Activated CD4-positive, alpha-beta T cell treated with anti-CD3 and anti-CD28 coated beads, Interleukin-2, amount 10 ng/mL, durations not matched to agents 7 days and 5 days (primary cell): Measurements from ENCODE around the gene CC2D1A. TPM values are rescaled to one million over a fixed set of nuclear protein-coding genes. Genes with fewer than 3 reads are reported as not detected.
"Not testable (repeated sequence)": the region's sequence is repeated elsewhere in the genome, so short reads cannot be mapped to it uniquely, and the experiment has no call there.

Experiments used
- CTCF ChIA-PET: fragments of 350-600 bp; sonication (Branson Sonifier 250); formaldehyde crosslinking; loops from one replicate; lab custom pipeline; 2021; ENCODE audit warnings: antibody characterized with exemption; lab: Charles Lee
- POLR2A ChIA-PET: fragments of 350-600 bp; sonication (Branson Sonifier 250); formaldehyde crosslinking; loops from one replicate; lab custom pipeline; 2021; ENCODE audit warnings: antibody characterized with exemption; lab: Charles Lee
- DNase-seq: peaks from one replicate; pipeline ENCODE4 v3.0.0-alpha.2; 2020
- H3K27ac Mint-ChIP-seq: one replicate; pipeline ENCODE4 v1.8.0; 2021; ENCODE audit warnings: mild to moderate bottlenecking, moderate library complexity, mixed read lengths
- H3K27me3 Mint-ChIP-seq: one replicate; pipeline ENCODE4 v1.8.0; 2021; ENCODE audit warnings: mixed read lengths
- H3K36me3 Mint-ChIP-seq: one replicate; pipeline ENCODE4 v1.8.0; 2021; ENCODE audit warnings: low read depth, mixed read lengths
- H3K4me1 Mint-ChIP-seq: one replicate; pipeline ENCODE4 v1.8.0; 2021; ENCODE audit warnings: mixed read lengths
- H3K4me3 Mint-ChIP-seq: one replicate; pipeline ENCODE4 v1.8.0; 2021; ENCODE audit warnings: mild to moderate bottlenecking, moderate library complexity, mixed read lengths
- H3K9me3 Mint-ChIP-seq: one replicate; pipeline ENCODE4 v1.8.0; 2021; ENCODE audit warnings: mixed read lengths
- total RNA-seq, 2 experiments: library from RNA; stranded (reverse); gene quantifications; one replicate each; pipeline ENCODE4 v1.2.3, GENCODE V29; 2021

The CC2D1A gene
- total RNA-seq, 2 experiments from 2014 or later, result 36.5 to 39.3 TPM

DNA sequence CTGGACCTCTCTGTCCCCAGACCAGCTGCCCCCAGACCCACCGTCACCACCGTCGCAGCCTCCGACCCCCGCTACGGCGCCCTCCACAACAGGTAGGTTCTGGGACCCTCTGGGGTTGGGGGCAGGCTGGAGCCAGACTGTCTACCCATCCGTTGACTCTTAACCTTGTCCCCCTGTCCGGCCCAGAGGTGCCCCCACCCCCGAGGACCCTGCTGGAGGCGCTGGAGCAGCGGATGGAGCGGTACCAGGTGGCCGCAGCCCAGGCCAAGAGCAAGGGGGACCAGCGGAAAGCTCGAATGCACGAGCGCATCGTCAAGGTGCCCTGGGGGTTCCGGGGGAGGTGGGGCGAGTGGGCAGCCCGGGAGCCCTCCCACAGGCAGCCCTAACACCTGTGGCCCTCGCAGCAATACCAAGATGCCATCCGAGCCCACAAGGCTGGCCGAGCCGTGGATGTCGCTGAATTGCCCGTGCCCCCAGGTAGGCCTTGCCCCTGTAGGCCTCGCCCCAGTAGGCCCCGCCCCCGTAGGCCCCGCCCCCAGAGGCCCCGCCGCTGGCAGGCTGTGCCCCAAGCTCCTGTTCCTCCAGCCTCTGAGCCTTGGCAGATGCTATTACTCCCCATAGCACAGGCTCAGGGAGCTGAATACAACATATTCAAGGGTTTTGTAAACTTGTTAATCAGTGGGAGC, 12.9 kb downstream of the CC2D1A start:
- DNase-seq, result no peak
- peaks cover 6% of the 10 kb centered on the region for H3K9me3 Mint-ChIP-seq
- no peak overlapping the region for H3K27ac Mint-ChIP-seq
- peaks cover 3% of the 10 kb centered on the region for H3K4me1 Mint-ChIP-seq
- H3K27me3 Mint-ChIP-seq, result no peaks in the 10 kb centered on the region
- H3K4me3 Mint-ChIP-seq, result no peak overlapping the region
- ChIA-PET POLR2A (no interaction called here), CTCF (interaction anchor here (0.5 to 0.6 kb wide), 2 partner anchors 53 to 274 kb away, joined by 4 read pairs; no protein-coding TSS in a partner anchor)
- peaks cover 47% of the 10 kb centered on the region for H3K36me3 Mint-ChIP-seq

DNA sequence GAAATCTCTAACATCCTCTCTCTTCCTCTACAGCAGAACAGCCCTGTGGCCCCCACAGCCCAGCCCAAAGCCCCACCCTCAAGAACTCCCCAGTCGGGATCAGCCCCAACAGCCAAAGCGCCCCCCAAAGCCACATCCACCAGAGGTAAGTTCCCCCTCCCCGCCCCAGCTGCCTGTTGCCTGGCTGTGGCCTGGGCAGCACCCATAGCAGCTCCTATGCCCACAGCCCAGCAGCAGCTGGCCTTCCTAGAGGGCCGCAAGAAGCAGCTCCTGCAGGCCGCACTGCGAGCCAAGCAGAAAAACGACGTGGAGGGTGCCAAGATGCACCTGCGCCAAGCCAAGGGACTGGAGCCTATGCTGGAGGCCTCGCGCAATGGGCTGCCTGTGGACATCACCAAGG, 14.5 kb downstream of the CC2D1A start:
- ChIA-PET POLR2A (no interaction called here), CTCF (interaction anchor here (0.7 to 1.9 kb wide), 3 partner anchors 10 to 216 kb away, joined by 4 to 5 read pairs (median 4); partner anchors contain the start of gene ASF1B)
- no peak overlapping the region for H3K4me3 Mint-ChIP-seq
- H3K36me3 Mint-ChIP-seq, result peaks cover 47% of the 10 kb centered on the region
- peaks cover 6% of the 10 kb centered on the region for H3K9me3 Mint-ChIP-seq
- H3K27me3 Mint-ChIP-seq, result no peaks in the 10 kb centered on the region
- DNase-seq, result no peak
- peaks cover 3% of the 10 kb centered on the region for H3K4me1 Mint-ChIP-seq
- H3K27ac Mint-ChIP-seq, result no peak overlapping the region

- DNase-seq, result peak; percentile 38
- H3K27me3 Mint-ChIP-seq, result no peaks in the 10 kb centered on the region
- H3K36me3 Mint-ChIP-seq, result peaks cover 45% of the 10 kb centered on the region
- peaks cover 6% of the 10 kb centered on the region for H3K9me3 Mint-ChIP-seq
- ChIA-PET CTCF (interaction anchor here (1.2 to 1.9 kb wide), 3 partner anchors 10 to 215 kb away, joined by 4 to 5 read pairs (median 4); partner anchors contain the start of genes ASF1B and PODNL1), POLR2A (no interaction called here)
- peak overlapping the region; percentile 58 for H3K27ac Mint-ChIP-seq
- H3K4me3 Mint-ChIP-seq, result no peak overlapping the region
- H3K4me1 Mint-ChIP-seq, result peaks cover 3% of the 10 kb centered on the region
Observed at GRCh38 chr19:13920940-13921747, 15.1 kb downstream of the CC2D1A start.

DNA sequence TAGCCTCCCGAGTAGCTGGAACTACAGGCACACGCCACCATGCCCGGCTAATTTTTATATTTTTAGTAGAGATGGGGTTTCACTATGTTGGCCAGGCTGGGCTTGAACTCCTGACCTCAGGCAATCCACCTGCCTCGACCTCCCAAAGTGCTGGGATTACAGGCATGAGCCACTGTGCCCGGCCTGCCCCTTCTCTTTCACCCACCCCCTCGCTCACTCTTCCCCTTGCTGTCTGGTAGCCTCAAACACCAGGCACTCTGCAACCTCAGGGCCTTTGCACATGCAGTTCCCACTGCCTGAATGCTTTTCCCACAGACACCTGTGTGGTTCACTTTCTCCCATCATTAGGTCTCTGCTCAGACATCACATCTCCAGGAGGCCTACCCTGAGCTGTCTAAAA, 16.1 kb downstream of the CC2D1A start:
- CTCF ChIA-PET, result interaction anchor here (1.3 to 1.9 kb wide), 2 partner anchors 16 to 214 kb away, joined by 4 to 5 read pairs; partner anchors contain the start of genes ASF1B and PODNL1
- H3K27ac Mint-ChIP-seq, POLR2A ChIA-PET: not testable (repeated sequence)

DNA sequence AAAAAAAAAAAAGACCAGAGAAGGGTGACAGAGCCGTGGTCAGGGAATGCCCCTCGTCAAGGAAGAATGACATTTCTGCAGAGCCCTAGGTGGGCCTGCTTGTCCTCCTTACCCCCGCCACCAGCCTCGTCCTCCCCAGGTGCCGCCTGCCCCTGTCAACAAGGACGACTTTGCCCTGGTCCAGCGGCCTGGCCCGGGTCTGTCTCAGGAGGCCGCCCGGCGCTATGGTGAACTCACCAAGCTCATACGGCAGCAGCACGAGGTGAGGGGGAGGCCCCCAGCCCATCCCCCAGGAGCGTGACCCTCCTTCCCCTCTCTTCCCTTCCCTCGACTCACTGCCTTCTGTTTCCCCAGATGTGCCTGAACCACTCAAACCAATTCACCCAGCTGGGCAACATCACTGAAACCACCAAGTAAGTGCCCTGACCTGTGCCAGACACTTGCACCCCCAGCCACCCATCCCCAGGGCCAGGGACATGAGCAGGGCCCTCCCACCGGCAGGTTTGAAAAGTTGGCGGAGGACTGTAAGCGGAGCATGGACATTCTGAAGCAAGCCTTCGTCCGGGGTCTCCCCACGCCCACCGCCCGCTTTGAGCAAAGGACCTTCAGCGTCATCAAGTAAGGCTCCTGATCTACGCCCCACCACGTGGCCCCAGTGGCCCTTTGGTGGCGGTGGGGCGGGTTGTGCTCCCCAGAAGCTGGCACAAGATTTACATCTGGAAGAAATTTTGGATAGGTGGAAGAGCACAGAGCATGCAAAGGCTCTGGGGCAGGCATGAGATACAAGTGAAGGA, 17.4 kb downstream of the CC2D1A start:
- H3K4me1 Mint-ChIP-seq, result peaks cover 3% of the 10 kb centered on the region
- POLR2A ChIA-PET, result no interaction called here
- CTCF ChIA-PET, result no interaction called here

More for the DNA sequence above, 16.1 kb downstream of the CC2D1A start:
- H3K9me3 Mint-ChIP-seq, H3K27me3 Mint-ChIP-seq, H3K4me1 Mint-ChIP-seq, H3K4me3 Mint-ChIP-seq, DNase-seq: not testable (repeated sequence)
- peaks cover 53% of the 10 kb centered on the region for H3K36me3 Mint-ChIP-seq

GRCh38 chr19:13926010-13926409, 20.0 kb downstream of the CC2D1A start:
- H3K27ac Mint-ChIP-seq, result no peak overlapping the region
- no peak for DNase-seq
- ChIA-PET POLR2A (no interaction called here), CTCF (interaction anchor here (0.5 to 1.9 kb wide), 3 partner anchors 64 to 660 kb away, joined by 3 to 4 read pairs (median 3); partner anchors contain the start of gene MISP3)
- peaks cover 44% of the 10 kb centered on the region for H3K36me3 Mint-ChIP-seq
- H3K9me3 Mint-ChIP-seq, result peaks cover 3% of the 10 kb centered on the region
- H3K27me3 Mint-ChIP-seq, result no peaks in the 10 kb centered on the region
- peaks cover 3% of the 10 kb centered on the region for H3K4me1 Mint-ChIP-seq
- no peak overlapping the region for H3K4me3 Mint-ChIP-seq

More for the DNA sequence above, 17.4 kb downstream of the CC2D1A start:
- Mint-ChIP-seq H3K9me3 (peaks cover 6% of the 10 kb centered on the region), H3K36me3 (peaks cover 56% of the 10 kb centered on the region), H3K4me3 (no peak overlapping the region), H3K27ac (no peak overlapping the region), H3K27me3 (no peaks in the 10 kb centered on the region)
- no peak for DNase-seq

DNA sequence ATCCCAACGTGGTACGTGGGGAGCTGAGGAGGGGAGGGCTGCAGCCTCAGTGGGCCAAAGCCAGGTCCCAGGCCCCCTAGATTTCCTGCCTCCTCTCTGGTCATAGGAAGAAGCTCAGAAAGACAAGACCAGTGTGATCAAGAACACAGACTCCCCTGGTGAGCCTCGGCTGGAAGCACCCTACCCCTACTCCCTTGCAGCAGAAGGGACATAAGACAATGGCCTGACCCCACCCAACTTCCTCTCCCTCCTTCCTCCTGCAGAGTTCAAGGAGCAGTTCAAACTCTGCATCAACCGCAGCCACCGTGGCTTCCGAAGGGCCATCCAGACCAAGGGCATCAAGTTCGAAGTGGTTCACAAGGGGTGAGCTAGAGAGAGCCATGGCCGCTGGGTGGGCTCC, 20.7 kb downstream of the CC2D1A start:
- Mint-ChIP-seq H3K27ac (no peak overlapping the region), H3K4me3 (no peak overlapping the region), H3K27me3 (no peaks in the 10 kb centered on the region), H3K9me3 (no peaks in the 10 kb centered on the region), H3K4me1 (no peaks in the 10 kb centered on the region), H3K36me3 (peaks cover 37% of the 10 kb centered on the region)
- CTCF ChIA-PET, result interaction anchor here (0.5 to 1.9 kb wide), 3 partner anchors 65 to 660 kb away, joined by 3 to 4 read pairs (median 3); partner anchors contain the start of gene MISP3
- no peak for DNase-seq
- POLR2A ChIA-PET, result no interaction called here

- no peak overlapping the region for H3K27ac Mint-ChIP-seq
- POLR2A ChIA-PET, result no interaction called here
- H3K36me3 Mint-ChIP-seq, result peaks cover 20% of the 10 kb centered on the region
- CTCF ChIA-PET, result no interaction called here
- DNase-seq, result no peak
- no peaks in the 10 kb centered on the region for H3K9me3 Mint-ChIP-seq
- H3K4me3 Mint-ChIP-seq, result no peak overlapping the region
- no peaks in the 10 kb centered on the region for H3K27me3 Mint-ChIP-seq
- H3K4me1 Mint-ChIP-seq, result no peaks in the 10 kb centered on the region
Observed at GRCh38 chr19:13929340-13929739, 23.3 kb downstream of the CC2D1A start.

DNA sequence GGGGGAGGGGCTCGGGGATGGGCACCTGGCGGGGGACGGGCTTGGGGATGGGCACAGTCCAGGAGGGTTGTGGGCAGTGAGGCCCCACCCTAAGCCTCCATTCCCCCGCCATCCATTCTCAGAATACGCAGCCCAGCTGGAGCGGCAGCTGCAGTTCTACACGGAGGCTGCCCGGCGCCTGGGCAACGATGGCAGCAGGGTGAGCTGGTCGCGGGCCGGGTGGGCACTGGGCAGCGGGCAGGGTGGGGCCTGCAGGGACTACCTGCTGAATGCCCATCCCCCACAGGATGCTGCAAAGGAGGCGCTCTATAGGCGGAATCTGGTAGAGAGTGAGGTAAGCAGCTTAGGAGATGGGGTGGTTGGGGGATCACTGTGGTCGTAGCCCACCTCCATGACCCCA, 24.0 kb downstream of the CC2D1A start:
- H3K9me3 Mint-ChIP-seq, result no peaks in the 10 kb centered on the region
- POLR2A ChIA-PET, result no interaction called here
- CTCF ChIA-PET, result no interaction called here
- DNase-seq, result no peak
- H3K27me3 Mint-ChIP-seq, result no peaks in the 10 kb centered on the region
- H3K4me1 Mint-ChIP-seq, result no peaks in the 10 kb centered on the region
- H3K4me3 Mint-ChIP-seq, result no peak overlapping the region
- peaks cover 16% of the 10 kb centered on the region for H3K36me3 Mint-ChIP-seq
- H3K27ac Mint-ChIP-seq, result no peak overlapping the region

DNA sequence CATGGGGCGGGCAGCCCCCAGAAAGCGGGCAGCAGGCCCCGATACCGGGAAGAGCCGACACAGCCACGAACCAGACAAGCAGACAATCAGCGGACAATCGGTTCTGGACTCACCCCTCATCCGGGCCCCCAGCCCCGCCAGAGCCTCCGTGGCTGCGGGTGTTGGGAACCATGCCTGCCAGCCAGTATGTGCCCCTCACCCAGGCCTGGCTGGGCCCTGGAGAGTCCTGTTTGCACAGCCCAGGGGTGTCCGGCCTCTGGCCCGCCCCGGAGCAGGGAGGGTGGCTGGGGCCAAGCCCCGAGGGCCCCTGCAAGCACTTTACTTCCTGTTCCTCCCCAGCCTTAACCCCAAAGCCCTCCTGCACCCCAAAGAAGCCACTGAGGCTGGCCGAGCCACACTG, 24.4 kb downstream of the CC2D1A start:
- CTCF ChIA-PET, result interaction anchor here (0.7 kb wide), 1 partner anchor 9 kb away, joined by 4 read pairs; no protein-coding TSS in a partner anchor
- Mint-ChIP-seq H3K9me3 (no peaks in the 10 kb centered on the region), H3K4me1 (no peaks in the 10 kb centered on the region), H3K4me3 (no peak overlapping the region), H3K36me3 (peaks cover 15% of the 10 kb centered on the region), H3K27ac (no peak overlapping the region), H3K27me3 (no peaks in the 10 kb centered on the region)
- POLR2A ChIA-PET, result no interaction called here
- DNase-seq, result no peak

DNA sequence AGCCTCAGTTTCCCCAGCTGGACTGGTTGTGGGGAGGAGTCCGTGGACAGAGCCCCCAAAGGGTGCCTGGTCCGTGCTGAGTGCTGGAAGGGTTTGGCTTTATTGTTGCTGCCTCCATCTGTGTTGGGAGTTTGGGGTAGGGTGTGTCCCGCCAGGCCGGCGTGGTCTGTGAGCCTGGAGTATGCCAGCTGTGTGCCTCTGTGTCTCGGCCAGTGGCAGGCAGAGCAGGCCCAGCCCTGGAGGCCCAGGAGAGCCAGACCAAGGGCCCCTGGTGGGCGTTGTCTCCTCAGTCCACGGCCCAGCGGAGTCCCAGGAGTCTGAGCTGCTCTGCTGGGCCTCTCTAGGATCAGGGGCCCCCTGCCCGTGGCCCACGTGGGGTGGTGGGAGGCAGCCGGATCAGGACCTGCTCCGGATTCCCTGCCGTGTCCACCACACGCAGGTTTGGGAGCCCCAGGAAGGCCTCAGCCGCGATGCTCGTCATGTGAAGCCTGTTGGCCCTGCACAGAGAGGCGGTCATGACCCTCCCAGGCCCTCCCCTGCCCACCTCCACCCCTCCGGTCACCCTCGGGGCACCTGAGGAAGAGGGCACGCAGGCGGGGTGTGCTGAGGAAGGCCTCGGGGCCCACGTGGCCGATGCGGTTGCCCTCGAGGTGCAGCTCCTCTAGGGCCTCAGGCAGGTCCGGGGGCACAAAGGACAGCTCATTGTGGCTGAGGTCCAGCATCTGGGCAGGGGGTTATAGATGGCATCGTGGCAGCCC, 25.6 kb downstream of the CC2D1A start:
- ChIA-PET CTCF (no interaction called here), POLR2A (no interaction called here)
- no peaks in the 10 kb centered on the region for H3K4me1 Mint-ChIP-seq
- peaks cover 13% of the 10 kb centered on the region for H3K36me3 Mint-ChIP-seq
- DNase-seq, result no peak
- no peak overlapping the region for H3K4me3 Mint-ChIP-seq
- H3K27ac Mint-ChIP-seq, result no peak overlapping the region
- H3K9me3 Mint-ChIP-seq, result no peaks in the 10 kb centered on the region
- no peaks in the 10 kb centered on the region for H3K27me3 Mint-ChIP-seq

DNA sequence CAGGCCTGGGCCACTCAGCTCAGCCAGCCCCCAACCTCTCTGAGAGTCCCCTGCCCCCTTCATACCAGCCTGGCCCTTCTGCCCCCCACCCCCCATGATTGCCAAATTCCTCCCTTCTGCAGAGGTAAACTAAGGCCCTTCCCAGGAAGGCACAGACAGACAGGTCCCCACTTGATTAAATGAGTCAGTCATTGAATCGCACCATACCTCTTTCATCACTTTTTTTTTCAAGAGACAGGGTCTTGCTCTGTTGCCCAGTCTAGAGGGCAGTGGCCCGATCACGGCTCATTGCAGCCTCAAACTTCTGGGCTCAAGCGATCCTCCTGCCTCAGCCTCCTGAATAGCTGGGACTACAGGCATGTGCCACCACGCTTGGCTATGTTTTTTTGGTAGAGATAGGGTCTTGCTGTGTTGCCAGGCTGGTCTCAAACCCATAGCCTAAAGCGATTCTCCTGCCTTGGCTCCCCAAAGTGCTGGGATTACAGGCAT, 26.2 kb downstream of the CC2D1A start:
- H3K4me1 Mint-ChIP-seq, result no peaks in the 10 kb centered on the region
- ChIA-PET POLR2A (no interaction called here), CTCF (no interaction called here)

More for the DNA sequence above, 26.2 kb downstream of the CC2D1A start:
- Mint-ChIP-seq H3K36me3 (peaks cover 6% of the 10 kb centered on the region), H3K4me3 (no peak overlapping the region), H3K9me3 (no peaks in the 10 kb centered on the region), H3K27me3 (no peaks in the 10 kb centered on the region), H3K27ac (peak overlapping the region; percentile 76)
- DNase-seq, result no peak
